ENCODE results near the gene TCHH.

- TF ChIP-seq CTCF (IDR thresholded peaks at IDR 0.05), result no peak
- no peak for TF ChIP-seq POLR2A (IDR thresholded peaks at IDR 0.05)
- TF ChIP-seq EP300 (IDR thresholded peaks at IDR 0.05), result no peak
Measured at GRCh38 chr1:152084853-152085252, 30.4 kb downstream of the TCHH start.

Measured in ovary (tissue), 3 donors.